ENCODE results near the gene PRIMA1. TPM values are rescaled to one million over a fixed set of nuclear protein-coding genes. Genes with fewer than 3 reads are reported as not detected.

The PRIMA1 gene
- total RNA-seq, 2 donors from 2014 or later, result 10.0 to 20.8 TPM

GRCh38 chr14:93691042-93691780, 97.1 kb downstream of the PRIMA1 start:
- peaks cover 59% of the 10 kb centered on the region for H3K4me1 Mint-ChIP-seq
- Histone ChIP-seq H3K27me3 (ENCODE audit: control insufficient read depth, insufficient read depth, low read length, poor library complexity, severe bottlenecking) (no peaks in the 10 kb centered on the region), H3K9ac (ENCODE audit: extremely low read depth, low read length, poor library complexity, severe bottlenecking) (no peak overlapping the region), H3K36me3 (ENCODE audit: control insufficient read depth, insufficient read depth, low read length) (peaks cover 21% of the 10 kb centered on the region), H3K9me3 (ENCODE audit: control insufficient read depth, low read length) (peaks cover 4% of the 10 kb centered on the region), H3K4me1 (ENCODE audit: control insufficient read depth, insufficient read depth, low read length) (peaks cover 18% of the 10 kb centered on the region), H3K27ac (ENCODE audit: low read depth, low read length) (no peak overlapping the region), H3K4me3 (ENCODE audit: low read length) (no peak overlapping the region)
- peaks cover 5% of the 10 kb centered on the region for H3K9me3 Mint-ChIP-seq
- peak overlapping the region; percentile 48 for H3K27ac Mint-ChIP-seq
- TF ChIP-seq CTCF (conservative IDR thresholded peaks at IDR 0.05), result peak; percentile 70
- H3K4me3 Mint-ChIP-seq, result no peak overlapping the region
- H3K27me3 Mint-ChIP-seq (ENCODE audit: insufficient read depth), result no peaks in the 10 kb centered on the region
- H3K36me3 Mint-ChIP-seq (ENCODE audit: low read depth), result peaks cover 48% of the 10 kb centered on the region
- DNase-seq, result no peak
- 91 to 95% methylated on average over 10 to 16 of the region's 16 CpGs for WGBS, 2 experiments (ENCODE audit: insufficient coverage in 1 of 2, insufficient read length in 1 of 2)

GRCh38 chr14:93690146-93690545, 98.1 kb downstream of the PRIMA1 start:
- WGBS, 2 experiments (ENCODE audit: insufficient coverage in 1 of 2, insufficient read length in 1 of 2), result 42 to 68% methylated on average over 6 of the region's 6 CpGs
- H3K9ac ChIP-seq (ENCODE audit: extremely low read depth, low read length, poor library complexity, severe bottlenecking), result peak overlapping the region; percentile 63
- H3K9me3 Mint-ChIP-seq, result no peaks in the 10 kb centered on the region
- no peak for DNase-seq
- peak overlapping the region; percentile 69 for H3K4me3 ChIP-seq (ENCODE audit: low read length)
- H3K36me3 ChIP-seq (ENCODE audit: control insufficient read depth, insufficient read depth, low read length), result peaks cover 11% of the 10 kb centered on the region
- H3K4me1 ChIP-seq (ENCODE audit: control insufficient read depth, insufficient read depth, low read length), result peaks cover 18% of the 10 kb centered on the region
- peaks cover 39% of the 10 kb centered on the region for H3K36me3 Mint-ChIP-seq (ENCODE audit: low read depth)
- no peak overlapping the region for H3K27ac ChIP-seq (ENCODE audit: low read depth, low read length)
- peak overlapping the region; percentile 89 for H3K27ac Mint-ChIP-seq
- H3K27me3 Mint-ChIP-seq (ENCODE audit: insufficient read depth), result no peaks in the 10 kb centered on the region
- peaks cover 68% of the 10 kb centered on the region for H3K4me1 Mint-ChIP-seq
- TF ChIP-seq CTCF (conservative IDR thresholded peaks at IDR 0.05), result no peak
- H3K4me3 Mint-ChIP-seq, result peak overlapping the region; percentile 62
- no peaks in the 10 kb centered on the region for H3K27me3 ChIP-seq (ENCODE audit: control insufficient read depth, insufficient read depth, low read length, poor library complexity, severe bottlenecking)
- H3K9me3 ChIP-seq (ENCODE audit: control insufficient read depth, low read length), result no peaks in the 10 kb centered on the region

GRCh38 chr14:93688820-93689219, 99.5 kb downstream of the PRIMA1 start:
- Histone ChIP-seq H3K9me3 (ENCODE audit: control insufficient read depth, low read length) (no peaks in the 10 kb centered on the region), H3K27me3 (ENCODE audit: control insufficient read depth, insufficient read depth, low read length, poor library complexity, severe bottlenecking) (no peaks in the 10 kb centered on the region), H3K4me3 (ENCODE audit: low read length) (peak overlapping the region; percentile 69), H3K9ac (ENCODE audit: extremely low read depth, low read length, poor library complexity, severe bottlenecking) (peak overlapping the region; percentile 63), H3K4me1 (ENCODE audit: control insufficient read depth, insufficient read depth, low read length) (peaks cover 18% of the 10 kb centered on the region), H3K27ac (ENCODE audit: low read depth, low read length) (peak overlapping the region; percentile 71), H3K36me3 (ENCODE audit: control insufficient read depth, insufficient read depth, low read length) (peaks cover 4% of the 10 kb centered on the region)
- DNase-seq, result no peak
- Mint-ChIP-seq H3K36me3 (ENCODE audit: low read depth) (peaks cover 29% of the 10 kb centered on the region), H3K4me1 (peaks cover 65% of the 10 kb centered on the region), H3K9me3 (no peaks in the 10 kb centered on the region), H3K4me3 (peak overlapping the region; percentile 62), H3K27me3 (ENCODE audit: insufficient read depth) (no peaks in the 10 kb centered on the region), H3K27ac (peak overlapping the region; percentile 93)
- WGBS, 2 experiments (ENCODE audit: insufficient coverage in 1 of 2, insufficient read length in 1 of 2), result 47 to 51% methylated on average over 2 to 4 of the region's 4 CpGs
- TF ChIP-seq CTCF (conservative IDR thresholded peaks at IDR 0.05), result no peak

Measured in endodermal cell (in vitro differentiated cells).